H7 (cell line): ENCODE measurements around the gene B3GNT5. TPM values are rescaled to one million over a fixed set of nuclear protein-coding genes. Genes with fewer than 3 reads are reported as not detected.
A peak's percentile ranks its signal among the peaks of the same experiment; 100 is the strongest.
"Not testable (repeated sequence)": the region's sequence is repeated elsewhere in the genome, so short reads cannot be mapped to it uniquely, and the experiment has no call there.

Source experiments
- DNase-seq: peaks from one replicate; pipeline ENCODE4 v3.0.0; 2012
- H3K27me3 ChIP-seq: 2 replicates; pipeline ENCODE4 v1.6.0; 2011; ENCODE audit warnings: mild to moderate bottlenecking, low read length; ENCODE audit not compliant: control insufficient read depth, insufficient read depth
- H3K36me3 ChIP-seq: replicated peaks from 2 replicates; pipeline ENCODE4 v1.5.1; 2011; ENCODE audit warnings: low read length; ENCODE audit not compliant: control insufficient read depth, insufficient read depth
- H3K4me3 ChIP-seq: 2 replicates; pipeline ENCODE4 v1.5.1; 2011; ENCODE audit warnings: low read depth, mild to moderate bottlenecking, control low read depth, low read length, moderate library complexity; ENCODE audit not compliant: insufficient read depth
- total RNA-seq: library from RNA; depleted of rRNA; stranded (reverse); fragments of >200 nt; shearing (Covaris generic); gene quantifications from 2 replicates; pipeline ENCODE4 v1.2.3, GENCODE V29; 2014

The B3GNT5 gene
- total RNA-seq, 1 experiment from 2014 or later: 3.0 TPM

GRCh38 chr3:183220828-183221227, 32.2 kb upstream of the B3GNT5 start:
- no peaks in the 10 kb centered on the region for H3K36me3 ChIP-seq
- no peak for DNase-seq
- H3K27me3 ChIP-seq: no peaks in the 10 kb centered on the region
- no peak overlapping the region for H3K4me3 ChIP-seq

- H3K27me3 ChIP-seq: no peaks in the 10 kb centered on the region
- no peaks in the 10 kb centered on the region for H3K36me3 ChIP-seq
- H3K4me3 ChIP-seq: no peak overlapping the region
- DNase-seq: no peak
These were observed 30.3 kb upstream of the B3GNT5 start for GRCh38 chr3:183222631-183223235.

GRCh38 chr3:183224180-183224970, 28.7 kb upstream of the B3GNT5 start:
- no peak overlapping the region for H3K4me3 ChIP-seq
- no peak for DNase-seq
- H3K36me3 ChIP-seq: no peaks in the 10 kb centered on the region
- no peaks in the 10 kb centered on the region for H3K27me3 ChIP-seq

- no peaks in the 10 kb centered on the region for H3K27me3 ChIP-seq
- H3K36me3 ChIP-seq: no peaks in the 10 kb centered on the region
- no peak for DNase-seq
- no peak overlapping the region for H3K4me3 ChIP-seq
These were observed 26.6 kb upstream of the B3GNT5 start for GRCh38 chr3:183226333-183226890.

GRCh38 chr3:183227586-183227985, 25.5 kb upstream of the B3GNT5 start:
- Histone ChIP-seq H3K27me3 (no peaks in the 10 kb centered on the region), H3K36me3 (no peaks in the 10 kb centered on the region), H3K4me3 (no peak overlapping the region)
- DNase-seq: no peak

GRCh38 chr3:183229178-183229577, 23.9 kb upstream of the B3GNT5 start:
- Histone ChIP-seq H3K36me3 (no peaks in the 10 kb centered on the region), H3K4me3 (no peak overlapping the region), H3K27me3 (no peaks in the 10 kb centered on the region)
- DNase-seq: no peak

- H3K4me3 ChIP-seq, H3K27me3 ChIP-seq, H3K36me3 ChIP-seq, DNase-seq: not testable (repeated sequence)
These were observed 22.8 kb upstream of the B3GNT5 start for GRCh38 chr3:183230251-183230650.

- Histone ChIP-seq H3K36me3 (no peaks in the 10 kb centered on the region), H3K4me3 (no peak overlapping the region), H3K27me3 (no peaks in the 10 kb centered on the region)
- DNase-seq: no peak
These were observed 22.2 kb upstream of the B3GNT5 start for GRCh38 chr3:183230826-183231225.

- Histone ChIP-seq H3K4me3 (no peak overlapping the region), H3K36me3 (no peaks in the 10 kb centered on the region), H3K27me3 (no peaks in the 10 kb centered on the region)
- DNase-seq: no peak
These were observed 19.1 kb upstream of the B3GNT5 start for GRCh38 chr3:183233966-183234365.

- no peak for DNase-seq
- Histone ChIP-seq H3K4me3 (no peak overlapping the region), H3K27me3 (no peaks in the 10 kb centered on the region), H3K36me3 (no peaks in the 10 kb centered on the region)
These were observed 14.0 kb upstream of the B3GNT5 start for GRCh38 chr3:183239046-183239445.

GRCh38 chr3:183242431-183242830, 10.6 kb upstream of the B3GNT5 start:
- H3K27me3 ChIP-seq: no peaks in the 10 kb centered on the region
- no peaks in the 10 kb centered on the region for H3K36me3 ChIP-seq
- DNase-seq: no peak
- no peak overlapping the region for H3K4me3 ChIP-seq

GRCh38 chr3:183244219-183244618, 8.8 kb upstream of the B3GNT5 start:
- Histone ChIP-seq H3K36me3 (no peaks in the 10 kb centered on the region), H3K4me3 (no peak overlapping the region), H3K27me3 (no peaks in the 10 kb centered on the region)
- no peak for DNase-seq

GRCh38 chr3:183244981-183245476, 8.0 kb upstream of the B3GNT5 start:
- no peaks in the 10 kb centered on the region for H3K36me3 ChIP-seq
- peak; percentile 33 for DNase-seq

GRCh38 chr3:183247011-183247589, 6.0 kb upstream of the B3GNT5 start:
- DNase-seq: no peak
- no peak overlapping the region for H3K4me3 ChIP-seq
- H3K36me3 ChIP-seq: no peaks in the 10 kb centered on the region
- H3K27me3 ChIP-seq: peaks cover 4% of the 10 kb centered on the region

More at GRCh38 chr3:183244981-183245476, 8.0 kb upstream of the B3GNT5 start:
- H3K27me3 ChIP-seq: no peaks in the 10 kb centered on the region
- H3K4me3 ChIP-seq: no peak overlapping the region
